Nucleus accumbens (tissue), 56 donors: ENCODE results near the gene KRTAP24-1.

Source experiments
- DNase-seq, 56 donors: peaks; one replicate each; lab custom pipeline; 2025; lab: John Stamatoyannopoulos, UW

KRTAP24-1 gene

GRCh38 chr21:30282850-30283249, at the start of gene KRTAP24-1:
TSS of gene KRTAP24-1 (minus strand) at chr21:30282950. CDS start at chr21:30282932, 18 bp downstream.
- no peak for DNase-seq

GRCh38 chr21:30329203-30329875, 46.6 kb upstream of the KRTAP24-1 start:
- no peak for DNase-seq

GRCh38 chr21:30326390-30326789, 43.6 kb upstream of the KRTAP24-1 start:
- DNase-seq, result no peak

GRCh38 chr21:30320215-30320614, 37.5 kb upstream of the KRTAP24-1 start, which contains the start of gene KRTAP26-1:
TSS of gene KRTAP26-1 (minus strand) at chr21:30320315. CDS start at chr21:30320035, 280 bp downstream.
- no peak for DNase-seq

- DNase-seq, result no peak
Measured at GRCh38 chr21:30315701-30316100, 33.0 kb upstream of the KRTAP24-1 start.

- DNase-seq, result no peak
Measured at GRCh38 chr21:30306884-30307283, 24.1 kb upstream of the KRTAP24-1 start.

GRCh38 chr21:30305136-30305535, 22.4 kb upstream of the KRTAP24-1 start:
- no peak for DNase-seq

- no peak for DNase-seq
Measured at GRCh38 chr21:30289215-30289614, 6.5 kb upstream of the KRTAP24-1 start, which contains the start of gene KRTAP25-1. TSS of gene KRTAP25-1 (minus strand) at chr21:30289514. CDS start at chr21:30289490, 24 bp downstream.

- no peak for DNase-seq
Measured at GRCh38 chr21:30271611-30272010, 11.1 kb downstream of the KRTAP24-1 start.

- no peak for DNase-seq
Measured at GRCh38 chr21:30271156-30271555, 11.6 kb downstream of the KRTAP24-1 start.

- DNase-seq, result no peak
Measured at GRCh38 chr21:30269803-30270530, 12.8 kb downstream of the KRTAP24-1 start.

GRCh38 chr21:30268608-30269197, 14.0 kb downstream of the KRTAP24-1 start:
- DNase-seq, result no peak

- DNase-seq, result no peak
Measured at GRCh38 chr21:30257773-30258172, 25.0 kb downstream of the KRTAP24-1 start.

GRCh38 chr21:30256100-30256499, 26.6 kb downstream of the KRTAP24-1 start:
- DNase-seq, result no peak

GRCh38 chr21:30255679-30256078, 27.1 kb downstream of the KRTAP24-1 start:
- no peak for DNase-seq

- DNase-seq, result no peak
Measured at GRCh38 chr21:30251781-30252180, 31.0 kb downstream of the KRTAP24-1 start.

GRCh38 chr21:30249936-30250335, 32.8 kb downstream of the KRTAP24-1 start:
- no peak for DNase-seq

- no peak for DNase-seq
Measured at GRCh38 chr21:30248844-30249243, 33.9 kb downstream of the KRTAP24-1 start.

GRCh38 chr21:30245061-30245460, 37.7 kb downstream of the KRTAP24-1 start:
- DNase-seq, result no peak

- no peak for DNase-seq
Measured at GRCh38 chr21:30243691-30244090, 39.1 kb downstream of the KRTAP24-1 start.

- DNase-seq, result no peak
Measured at GRCh38 chr21:30240661-30241060, 42.1 kb downstream of the KRTAP24-1 start.
